Measurements from ENCODE around the gene SDR42E2.

- TF ChIP-seq POLR2A (IDR thresholded peaks at IDR 0.05; ENCODE audit: low read depth, low read length), result no peak
- TF ChIP-seq EZH2 (IDR thresholded peaks at IDR 0.05; ENCODE audit: borderline replicate concordance, low read depth, low read length, severe bottlenecking), result no peak
- TF ChIP-seq CTCF (IDR thresholded peaks at IDR 0.05; ENCODE audit: extremely low read depth in 1 of 2, insufficient read depth in 1 of 2, low read depth in 1 of 2, low read length in 2 of 2), result no peak
- TF ChIP-seq POLR2AphosphoS5 (IDR thresholded peaks at IDR 0.05; ENCODE audit: insufficient read depth, low read depth, low read length), result no peak
- no peak for TF ChIP-seq MAX (IDR thresholded peaks at IDR 0.05; ENCODE audit: insufficient read depth, insufficient read length)
- no peak for TF ChIP-seq MYC (IDR thresholded peaks at IDR 0.05; ENCODE audit: low read depth, low read length)
These were observed 41.9 kb downstream of the SDR42E2 start for GRCh38 chr16:22204091-22204655.
